Measurements from ENCODE around the gene GRB2.
"Not testable (repeated sequence)": the region's sequence is repeated elsewhere in the genome, so short reads cannot be mapped to it uniquely, and the experiment has no call there.

Gene GRB2

GRCh38 chr17:75315541-75316243 is 89.8 kb downstream of the GRB2 start:
- DNase-seq, result no peak

- no peak for DNase-seq
Observed at GRCh38 chr17:75313941-75314551, 91.4 kb downstream of the GRB2 start.

GRCh38 chr17:75308732-75309629 is 96.5 kb downstream of the GRB2 start:
- no peak for DNase-seq

- no peak for DNase-seq
Observed at GRCh38 chr17:75307957-75308731, 97.3 kb downstream of the GRB2 start.

- no peak for DNase-seq
Observed at GRCh38 chr17:75301502-75302206, 103.8 kb downstream of the GRB2 start.

GRCh38 chr17:75301049-75301448 is 104.4 kb downstream of the GRB2 start:
- no peak for DNase-seq

GRCh38 chr17:75300280-75300679 is 105.2 kb downstream of the GRB2 start:
- no peak for DNase-seq

GRCh38 chr17:75295201-75296158 is 110.0 kb downstream of the GRB2 start:
- no peak for DNase-seq

GRCh38 chr17:75292810-75293448 is 112.5 kb downstream of the GRB2 start:
- not testable (repeated sequence) for DNase-seq

GRCh38 chr17:75289832-75290337 is 115.6 kb downstream of the GRB2 start:
- DNase-seq, result peak; percentile 76

GRCh38 chr17:75289115-75289831 is 116.2 kb downstream of the GRB2 start, which contains the start of gene SLC25A19:
Gene SLC25A19 (minus strand): TSS chr17:75289433. CDS start chr17:75286764, 2,669 bp downstream.
- peak; percentile 96 for DNase-seq

GRCh38 chr17:75288770-75289114 is 116.7 kb downstream of the GRB2 start:
- DNase-seq, result no peak

- no peak for DNase-seq
Observed at GRCh38 chr17:75288359-75288758, 117.1 kb downstream of the GRB2 start.

GRCh38 chr17:75287221-75287620 is 118.3 kb downstream of the GRB2 start:
- DNase-seq, result no peak

GRCh38 chr17:75285123-75285522 is 120.4 kb downstream of the GRB2 start:
- no peak for DNase-seq

GRCh38 chr17:75280189-75280588 is 125.3 kb downstream of the GRB2 start:
- DNase-seq, result not testable (repeated sequence)

GRCh38 chr17:75277664-75278071 is 127.8 kb downstream of the GRB2 start:
- no peak for DNase-seq

- DNase-seq, result no peak
Observed at GRCh38 chr17:75273977-75274708, 131.3 kb downstream of the GRB2 start.

GRCh38 chr17:75272848-75273184 is 132.7 kb downstream of the GRB2 start:
- no peak for DNase-seq

Measured in CD4-positive, alpha-beta T cell treated with Interleukin-6 for 4 hours (primary cell).